ENCODE data around the gene DTYMK. TPM values are rescaled to one million over a fixed set of nuclear protein-coding genes. Genes with fewer than 3 reads are reported as not detected.
A peak's percentile ranks its signal among the peaks of the same experiment; 100 is the strongest.

The DTYMK gene
- total RNA-seq, 1 experiment from 2014 or later = 66.3 TPM

- no TSS peak for BruUV-seq (replicated peaks)
- ChIA-PET POLR2A (no interaction called here), CTCF (no interaction called here)
- no peak overlapping the region for H3K27ac Mint-ChIP-seq (ENCODE audit: low read depth, unreplicated experiment)
- no peak for TF ChIP-seq CTCF (IDR thresholded peaks at IDR 0.05; ENCODE audit: unreplicated experiment)
- DNase-seq (ENCODE audit: unreplicated experiment) = no peak
- no peak overlapping the region for H3K4me3 Mint-ChIP-seq (ENCODE audit: unreplicated experiment)
- no peaks in the 10 kb centered on the region for H3K9me3 Mint-ChIP-seq (ENCODE audit: unreplicated experiment)
- H3K4me1 Mint-ChIP-seq (ENCODE audit: insufficient read depth, unreplicated experiment) = peaks cover 6% of the 10 kb centered on the region
- intact Hi-C loops (cut with micrococcal nuclease) = no loop called here
- H3K27me3 Mint-ChIP-seq (ENCODE audit: insufficient read depth, unreplicated experiment) = no peaks in the 10 kb centered on the region
- H3K36me3 Mint-ChIP-seq (ENCODE audit: insufficient read depth, unreplicated experiment) = peaks cover 53% of the 10 kb centered on the region
Measured at GRCh38 chr2:241660593-241661213, 25.9 kb downstream of the DTYMK start.

- Mint-ChIP-seq H3K27me3 (ENCODE audit: insufficient read depth, unreplicated experiment) (no peaks in the 10 kb centered on the region), H3K27ac (ENCODE audit: low read depth, unreplicated experiment) (no peak overlapping the region), H3K36me3 (ENCODE audit: insufficient read depth, unreplicated experiment) (peaks cover 65% of the 10 kb centered on the region), H3K4me3 (ENCODE audit: unreplicated experiment) (no peak overlapping the region), H3K9me3 (ENCODE audit: unreplicated experiment) (no peaks in the 10 kb centered on the region), H3K4me1 (ENCODE audit: insufficient read depth, unreplicated experiment) (no peaks in the 10 kb centered on the region)
- POLR2A ChIA-PET = no interaction called here
- TF ChIP-seq CTCF (IDR thresholded peaks at IDR 0.05; ENCODE audit: unreplicated experiment) = peak; percentile 28
- intact Hi-C loops (cut with micrococcal nuclease) = no loop called here
- CTCF ChIA-PET = interaction anchor here (0.5 to 1.6 kb wide), 14 partner anchors 8 to 582 kb away, joined by 3 to 5 read pairs (median 3); no protein-coding TSS in a partner anchor
- no TSS peak for BruUV-seq (replicated peaks)
- peak; percentile 40 for DNase-seq (ENCODE audit: unreplicated experiment)
Measured at GRCh38 chr2:241659150-241659739, 27.4 kb downstream of the DTYMK start.

GRCh38 chr2:241658296-241658695 is 28.3 kb downstream of the DTYMK start:
- Mint-ChIP-seq H3K4me3 (ENCODE audit: unreplicated experiment) (no peak overlapping the region), H3K36me3 (ENCODE audit: insufficient read depth, unreplicated experiment) (peaks cover 71% of the 10 kb centered on the region), H3K27ac (ENCODE audit: low read depth, unreplicated experiment) (no peak overlapping the region), H3K27me3 (ENCODE audit: insufficient read depth, unreplicated experiment) (no peaks in the 10 kb centered on the region), H3K9me3 (ENCODE audit: unreplicated experiment) (no peaks in the 10 kb centered on the region), H3K4me1 (ENCODE audit: insufficient read depth, unreplicated experiment) (no peaks in the 10 kb centered on the region)
- ChIA-PET POLR2A (no interaction called here), CTCF (interaction anchor here (0.5 to 1.6 kb wide), 5 partner anchors 9 to 287 kb away, joined by 3 to 4 read pairs (median 3); no protein-coding TSS in a partner anchor)
- intact Hi-C loops (cut with micrococcal nuclease) = no loop called here
- no TSS peak for BruUV-seq (replicated peaks)
- TF ChIP-seq CTCF (IDR thresholded peaks at IDR 0.05; ENCODE audit: unreplicated experiment) = no peak
- no peak for DNase-seq (ENCODE audit: unreplicated experiment)

GRCh38 chr2:241657786-241658254 is 28.8 kb downstream of the DTYMK start:
- no TSS peak for BruUV-seq (replicated peaks)
- H3K36me3 Mint-ChIP-seq (ENCODE audit: insufficient read depth, unreplicated experiment) = peaks cover 71% of the 10 kb centered on the region
- no peak overlapping the region for H3K4me3 Mint-ChIP-seq (ENCODE audit: unreplicated experiment)
- ChIA-PET CTCF (interaction anchor here (0.8 to 1.6 kb wide), 2 partner anchors 10 to 203 kb away, joined by 3 read pairs; no protein-coding TSS in a partner anchor), POLR2A (no interaction called here)
- no peak overlapping the region for H3K27ac Mint-ChIP-seq (ENCODE audit: low read depth, unreplicated experiment)
- TF ChIP-seq CTCF (IDR thresholded peaks at IDR 0.05; ENCODE audit: unreplicated experiment) = no peak
- intact Hi-C loops (cut with micrococcal nuclease) = no loop called here
- no peak for DNase-seq (ENCODE audit: unreplicated experiment)
- H3K9me3 Mint-ChIP-seq (ENCODE audit: unreplicated experiment) = no peaks in the 10 kb centered on the region
- H3K27me3 Mint-ChIP-seq (ENCODE audit: insufficient read depth, unreplicated experiment) = no peaks in the 10 kb centered on the region
- no peaks in the 10 kb centered on the region for H3K4me1 Mint-ChIP-seq (ENCODE audit: insufficient read depth, unreplicated experiment)
